Bronchial epithelial cell (primary cell): ENCODE measurements around the gene FTCDNL1. TPM values are rescaled to one million over a fixed set of nuclear protein-coding genes. Genes with fewer than 3 reads are reported as not detected.
A peak's percentile ranks its signal among the peaks of the same experiment; 100 is the strongest.

Source experiments
- DNase-seq: peaks from one replicate; pipeline ENCODE4 v3.0.0-alpha.2; 2010; ENCODE audit warnings: low read depth
- FAIRE-seq: peaks from 2 replicates; lab custom pipeline; 2011; peaks lifted over from hg19 to GRCh38; lab: Jason Lieb, UNC
- H3K27me3 ChIP-seq: 2 replicates; pipeline ENCODE4 v1.5.1; 2011; ENCODE audit warnings: low read length; ENCODE audit not compliant: control insufficient read depth, insufficient read depth
- H3K36me3 ChIP-seq: 2 replicates; pipeline ENCODE4 v1.5.1; 2011; ENCODE audit warnings: low read length; ENCODE audit not compliant: control insufficient read depth, insufficient read depth
- H3K4me3 ChIP-seq: 2 replicates; pipeline ENCODE4 v1.5.1; 2011; ENCODE audit warnings: mild to moderate bottlenecking, low read depth, low read length, control low read depth
- CTCF ChIP-seq: IDR thresholded peaks from 2 replicates; pipeline ENCODE4 v1.5.1; 2011; ENCODE audit warnings: mild to moderate bottlenecking, moderate library complexity, low read length, control low read depth, inconsistent platforms; ENCODE audit not compliant: insufficient read depth, severe bottlenecking
- total RNA-seq: library from RNA; depleted of rRNA; stranded (reverse); fragments of >200 nt; gene quantifications from 2 replicates; pipeline ENCODE4 v1.2.1, GENCODE V29; 2014

FTCDNL1 gene
- total RNA-seq, 1 donor from 2014 or later = 0.53 TPM

- H3K4me3 ChIP-seq = no peak overlapping the region
- DNase-seq = no peak
- no peak for TF ChIP-seq CTCF
- H3K36me3 ChIP-seq = no peaks in the 10 kb centered on the region
- no peaks in the 10 kb centered on the region for H3K27me3 ChIP-seq
- FAIRE-seq = no peak
These were observed 72.3 kb downstream of the FTCDNL1 start for GRCh38 chr2:199778655-199779054.

- no peaks in the 10 kb centered on the region for H3K36me3 ChIP-seq
- no peaks in the 10 kb centered on the region for H3K27me3 ChIP-seq
- H3K4me3 ChIP-seq = no peak overlapping the region
- DNase-seq = no peak
- TF ChIP-seq CTCF = no peak
- FAIRE-seq = no peak
These were observed 73.1 kb downstream of the FTCDNL1 start for GRCh38 chr2:199777916-199778315.

GRCh38 chr2:199777315-199777714, 73.7 kb downstream of the FTCDNL1 start:
- DNase-seq (no peak), FAIRE-seq (no peak)
- H3K4me3 ChIP-seq = no peak overlapping the region
- H3K27me3 ChIP-seq = no peaks in the 10 kb centered on the region
- TF ChIP-seq CTCF = no peak
- no peaks in the 10 kb centered on the region for H3K36me3 ChIP-seq

- H3K4me3 ChIP-seq = no peak overlapping the region
- no peaks in the 10 kb centered on the region for H3K36me3 ChIP-seq
- TF ChIP-seq CTCF = no peak
- DNase-seq (no peak), FAIRE-seq (no peak)
- no peaks in the 10 kb centered on the region for H3K27me3 ChIP-seq
These were observed 75.7 kb downstream of the FTCDNL1 start for GRCh38 chr2:199775267-199775666.

GRCh38 chr2:199772035-199772976, 78.7 kb downstream of the FTCDNL1 start:
- Histone ChIP-seq H3K27me3 (no peaks in the 10 kb centered on the region), H3K36me3 (no peaks in the 10 kb centered on the region), H3K4me3 (no peak overlapping the region)
- FAIRE-seq (no peak), DNase-seq (peak; percentile 3)
- no peak for TF ChIP-seq CTCF
